ENCODE measurements around the gene GABRR3. TPM values are rescaled to one million over a fixed set of nuclear protein-coding genes. Genes with fewer than 3 reads are reported as not detected.

The GABRR3 gene
- total RNA-seq, 1 experiment from 2014 or later: not detected

DNA sequence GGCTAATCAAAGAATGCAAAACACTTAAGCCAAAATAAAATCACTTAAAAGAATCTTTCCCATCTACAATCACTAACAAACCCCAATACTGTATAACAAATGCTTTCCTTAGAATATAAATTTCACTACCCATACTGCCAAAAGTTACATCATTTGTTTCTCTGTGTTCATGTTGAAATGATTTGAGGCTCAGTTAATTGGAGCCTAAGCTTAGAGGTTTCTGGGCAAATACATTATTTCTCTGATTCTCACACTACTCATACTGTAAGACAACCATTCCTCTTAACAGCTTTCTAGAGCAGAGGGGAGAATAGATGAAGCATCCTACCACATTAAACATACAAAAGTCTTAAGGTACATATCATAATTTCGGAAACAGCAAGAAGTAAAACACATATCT, 65.0 kb downstream of the GABRR3 start:
- intact Hi-C loops (cut with micrococcal nuclease): loop anchor here (2.0 to 5.0 kb wide), 3 partner anchors 53 to 149 kb away; no protein-coding TSS in a partner anchor

GRCh38 chr3:97969541-97969940, 65.6 kb downstream of the GABRR3 start:
- no peak for ATAC-seq
- intact Hi-C loops (cut with micrococcal nuclease): no loop called here
- H3K9me2 ChIP-seq (replicated peaks; ENCODE audit: low read length): no peaks in the 10 kb centered on the region
- H3K9ac ChIP-seq (ENCODE audit: low read length): no peak overlapping the region
- ChIA-PET CTCF (interaction anchor here (0.5 to 0.6 kb wide), 2 partner anchors 148 to 329 kb away, joined by 3 to 4 read pairs; partner anchors contain the start of gene CRYBG3), POLR2A (ENCODE audit: unreplicated experiment) (no interaction called here)
- peak overlapping the region; percentile 92 for H3K4me2 ChIP-seq (ENCODE audit: low read length)
- peaks cover 70% of the 10 kb centered on the region for H3K79me2 ChIP-seq (ENCODE audit: low read length)
- BruUV-seq (replicated peaks): no TSS peak
- H3K9me3 ChIP-seq (ENCODE audit: low read length): no peaks in the 10 kb centered on the region
- no peak overlapping the region for H3K4me3 ChIP-seq (ENCODE audit: low read length)
- H3F3A ChIP-seq (ENCODE audit: low read length, unreplicated experiment): no peaks in the 10 kb centered on the region
- no peak overlapping the region for H3K27ac ChIP-seq (ENCODE audit: low read length)
- peaks cover 17% of the 10 kb centered on the region; the same call in 1 of the 2 replicates for H3K36me3 ChIP-seq (ENCODE audit: low read depth, low read length)
- H3K4me1 ChIP-seq (ENCODE audit: insufficient read depth, low read length): peaks cover 22% of the 10 kb centered on the region
- H2AFZ ChIP-seq (ENCODE audit: low read length): no peak overlapping the region
- no peak for DNase-seq
- no peaks in the 10 kb centered on the region for H3K27me3 ChIP-seq (ENCODE audit: low read length)
- no peaks in the 10 kb centered on the region; the same call in 1 of the 2 replicates for H4K20me1 ChIP-seq (ENCODE audit: low read length)
- no peak for TF ChIP-seq CTCF (conservative IDR thresholded peaks at IDR 0.05; ENCODE audit: low read depth, low read length)
- TF ChIP-seq EZH2 (IDR thresholded peaks at IDR 0.05; ENCODE audit: low read length, unreplicated experiment): no peak
- no peak for TF ChIP-seq EZH2phosphoT487 (IDR thresholded peaks at IDR 0.05; ENCODE audit: borderline replicate concordance, low read length)

More for the DNA sequence above, 65.0 kb downstream of the GABRR3 start:
- Histone ChIP-seq H3K79me2 (ENCODE audit: low read length) (peaks cover 65% of the 10 kb centered on the region), H3K36me3 (ENCODE audit: low read depth, low read length) (peaks cover 17% of the 10 kb centered on the region; the same call in 1 of the 2 replicates), H3K4me3 (ENCODE audit: low read length) (peak overlapping the region; percentile 75), H3K4me1 (ENCODE audit: insufficient read depth, low read length) (peaks cover 22% of the 10 kb centered on the region), H2AFZ (ENCODE audit: low read length) (no peak overlapping the region), H3K27ac (ENCODE audit: low read length) (no peak overlapping the region), H3K9ac (ENCODE audit: low read length) (no peak overlapping the region), H4K20me1 (ENCODE audit: low read length) (no peaks in the 10 kb centered on the region; the same call in 1 of the 2 replicates), H3K4me2 (ENCODE audit: low read length) (peak overlapping the region; percentile 92), H3F3A (ENCODE audit: low read length, unreplicated experiment) (no peaks in the 10 kb centered on the region), H3K27me3 (ENCODE audit: low read length) (no peaks in the 10 kb centered on the region), H3K9me3 (ENCODE audit: low read length) (no peaks in the 10 kb centered on the region), H3K9me2 (replicated peaks; ENCODE audit: low read length) (no peaks in the 10 kb centered on the region)
- no TSS peak for BruUV-seq (replicated peaks)
- ChIA-PET POLR2A (ENCODE audit: unreplicated experiment) (no interaction called here), CTCF (interaction anchor here (0.6 kb wide), 1 partner anchor 148 kb away, joined by 4 read pairs; the partner anchor contains the start of gene CRYBG3)
- no peak for TF ChIP-seq EZH2phosphoT487 (IDR thresholded peaks at IDR 0.05; ENCODE audit: borderline replicate concordance, low read length)
- no peak for TF ChIP-seq CTCF (conservative IDR thresholded peaks at IDR 0.05; ENCODE audit: low read depth, low read length)
- TF ChIP-seq EZH2 (IDR thresholded peaks at IDR 0.05; ENCODE audit: low read length, unreplicated experiment): no peak
- DNase-seq: no peak
- ATAC-seq: no peak

- Histone ChIP-seq H3K9ac (ENCODE audit: low read length) (no peak overlapping the region), H3K9me3 (ENCODE audit: low read length) (no peaks in the 10 kb centered on the region), H3K36me3 (ENCODE audit: low read depth, low read length) (peaks cover 17% of the 10 kb centered on the region; the same call in 1 of the 2 replicates), H3K9me2 (replicated peaks; ENCODE audit: low read length) (no peaks in the 10 kb centered on the region), H3K4me1 (ENCODE audit: insufficient read depth, low read length) (peaks cover 22% of the 10 kb centered on the region), H2AFZ (ENCODE audit: low read length) (no peak overlapping the region), H3K4me3 (ENCODE audit: low read length) (no peak overlapping the region), H3K27ac (ENCODE audit: low read length) (no peak overlapping the region), H4K20me1 (ENCODE audit: low read length) (no peaks in the 10 kb centered on the region; the same call in 1 of the 2 replicates), H3K27me3 (ENCODE audit: low read length) (no peaks in the 10 kb centered on the region), H3K4me2 (ENCODE audit: low read length) (no peak overlapping the region), H3K79me2 (ENCODE audit: low read length) (peaks cover 79% of the 10 kb centered on the region), H3F3A (ENCODE audit: low read length, unreplicated experiment) (no peaks in the 10 kb centered on the region)
- POLR2A ChIA-PET (ENCODE audit: unreplicated experiment): no interaction called here
- CTCF ChIA-PET: no interaction called here
- BruUV-seq (replicated peaks): no TSS peak
- TF ChIP-seq EZH2phosphoT487 (IDR thresholded peaks at IDR 0.05; ENCODE audit: borderline replicate concordance, low read length) (no peak), EZH2 (IDR thresholded peaks at IDR 0.05; ENCODE audit: low read length, unreplicated experiment) (no peak), CTCF (conservative IDR thresholded peaks at IDR 0.05; ENCODE audit: low read depth, low read length) (no peak)
- ATAC-seq: no peak
- intact Hi-C loops (cut with micrococcal nuclease): no loop called here
- no peak for DNase-seq
Measured at GRCh38 chr3:97968376-97968775, 66.7 kb downstream of the GABRR3 start.

Data from PC-3 (cell line).